Epithelial cell of esophagus (primary cell): ENCODE results near the gene RPP40.

ENCODE experiments used
- DNase-seq: peaks from one replicate; pipeline ENCODE4 v3.0.0; 2010; ENCODE audit warnings: low read depth
- H3K4me3 ChIP-seq: 2 replicates; pipeline ENCODE4 v1.5.1; 2011; ENCODE audit warnings: mild to moderate bottlenecking, low read length, control low read depth
- CTCF ChIP-seq: IDR thresholded peaks from 2 replicates; pipeline ENCODE4 v1.5.1; 2011; ENCODE audit warnings: low read depth, mild to moderate bottlenecking, low read length, control low read depth, inconsistent platforms; ENCODE audit not compliant: insufficient read depth; ENCODE audit errors: missing control alignments

Gene RPP40

GRCh38 chr6:5003604-5004372 is at the start of gene RPP40:
RPP40 (minus strand) TSS chr6:5004037; CDS start chr6:5004002, 35 bp downstream.
- DNase-seq = peak; percentile 98
- TF ChIP-seq CTCF = peak; percentile 66
- peak within 1 kb of the TSS; percentile 95 for H3K4me3 ChIP-seq

- H3K4me3 ChIP-seq = no peak overlapping the region
- DNase-seq = no peak
- no peak for TF ChIP-seq CTCF
Measured at GRCh38 chr6:5053038-5053437, 49.2 kb upstream of the RPP40 start.

GRCh38 chr6:5051394-5051793 is 47.6 kb upstream of the RPP40 start:
- H3K4me3 ChIP-seq = no peak overlapping the region
- DNase-seq = peak; percentile 37

GRCh38 chr6:5050009-5050408 is 46.2 kb upstream of the RPP40 start:
- H3K4me3 ChIP-seq = no peak overlapping the region
- DNase-seq = no peak
- TF ChIP-seq CTCF = no peak

More at GRCh38 chr6:5051394-5051793, 47.6 kb upstream of the RPP40 start:
- no peak for TF ChIP-seq CTCF

GRCh38 chr6:5046430-5046829 is 42.6 kb upstream of the RPP40 start:
- TF ChIP-seq CTCF = no peak
- no peak overlapping the region for H3K4me3 ChIP-seq
- DNase-seq = no peak

- DNase-seq = no peak
- H3K4me3 ChIP-seq = no peak overlapping the region
- TF ChIP-seq CTCF = no peak
Measured at GRCh38 chr6:5045416-5045815, 41.6 kb upstream of the RPP40 start.

- no peak for TF ChIP-seq CTCF
- no peak for DNase-seq
- no peak overlapping the region for H3K4me3 ChIP-seq
Measured at GRCh38 chr6:5044866-5045265, 41.0 kb upstream of the RPP40 start.
